Spleen (tissue), 7 donors: ENCODE measurements around the gene TBC1D16.

Experiments used
- CTCF ChIP-seq, 11 experiments: fragments of 200-600 bp in 7 of 11; fragments of 450-650 bp in 4 of 11; sonication (generic) in 4 of 11; IDR thresholded peaks in 8 of 11; conservative IDR thresholded peaks in 3 of 11; 1 replicate in 7 of 11; 2 replicates in 4 of 11; pipeline versions ENCODE4 v1.4.0 to v1.8.0; 2016 to 2021; ENCODE audit warnings: antibody characterized with exemption in 11 of 11, inconsistent platforms in 4 of 11, mild to moderate bottlenecking in 1 of 11
- POLR2A ChIP-seq, 3 donors: fragments of 450-650 bp; IDR thresholded peaks; one replicate each; pipeline ENCODE4 v1.5.1; 2017; ENCODE audit warnings: antibody characterized with exemption in 3 of 3, mild to moderate bottlenecking in 1 of 3
- donor health status: DM: no; HTN: no; CAD: no; lungs with moderate emphysema.
- donor health status: DM: no; HTN: no; CAD: no.
- donor health status: DM: no; HTN: no; CAD: no.

DNA sequence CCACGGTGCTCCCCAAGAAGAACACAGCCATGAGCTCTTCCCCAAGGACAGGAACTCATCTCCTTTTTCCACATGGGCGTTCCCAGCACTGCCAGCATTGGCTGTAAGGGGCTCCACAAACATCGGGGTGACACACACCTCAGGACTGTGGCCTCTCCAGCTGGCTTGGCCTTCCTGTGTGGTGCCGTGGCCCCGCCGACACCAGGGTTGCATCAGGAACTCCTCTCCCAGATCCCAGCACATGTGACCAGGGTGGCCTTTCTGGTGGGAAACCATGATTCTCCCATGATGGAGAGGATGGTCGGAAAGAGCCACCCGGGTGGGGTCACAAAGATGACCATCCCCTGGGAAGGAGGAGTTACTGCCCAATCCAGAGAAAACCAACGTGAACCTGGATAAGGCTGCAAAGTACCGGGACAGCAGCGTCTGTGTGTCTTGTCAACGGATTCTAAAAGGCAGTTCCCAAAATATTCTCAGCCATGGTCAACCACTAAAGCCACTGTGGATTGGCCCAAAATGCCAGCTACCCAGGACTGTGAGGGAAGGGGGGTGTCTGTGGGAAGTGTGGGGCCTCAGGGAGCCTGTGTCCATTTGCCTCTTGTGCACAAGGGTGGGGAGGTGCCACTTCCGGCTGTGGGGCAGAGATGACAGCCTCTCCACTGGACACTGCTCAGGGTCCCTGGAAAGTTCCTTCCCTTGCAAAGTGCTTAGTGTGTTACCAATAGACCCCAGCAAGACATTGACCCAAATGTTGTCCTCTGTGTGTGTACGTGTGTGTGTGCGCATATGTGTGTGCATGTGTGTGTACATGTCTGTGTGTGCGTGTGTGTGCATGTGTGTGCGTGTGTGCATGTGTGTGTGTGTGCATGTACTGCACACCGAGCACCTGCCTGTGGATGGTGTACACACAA is 118.4 kb downstream of the TBC1D16 start:
- TF ChIP-seq CTCF (IDR thresholded peaks at IDR 0.05 in 8 of 11, conservative IDR thresholded peaks at IDR 0.05 in 3 of 11) (no peak), POLR2A (IDR thresholded peaks at IDR 0.05) (no peak)
